Hepatocyte (in vitro differentiated cells): ENCODE data around the gene TEDC1.

ENCODE experiments used
- CTCF ChIP-seq: fragments of 200-600 bp; sonication (generic); IDR thresholded peaks from 2 replicates; pipeline ENCODE4 v1.5.1; 2016; ENCODE audit warnings: antibody characterized with exemption, mild to moderate bottlenecking; ENCODE audit not compliant: poor library complexity
- EZH2 ChIP-seq: fragments of 200-600 bp; sonication (generic); IDR thresholded peaks from 2 replicates; pipeline ENCODE4 v1.6.1; 2016; ENCODE audit warnings: antibody characterized with exemption, mild to moderate bottlenecking, borderline replicate concordance
- EZH2phosphoT487 ChIP-seq: fragments of 200-600 bp; sonication (generic); IDR thresholded peaks from one replicate; pipeline ENCODE4 v1.6.1; 2018; ENCODE audit warnings: antibody characterized with exemption, mild to moderate bottlenecking, low read depth, moderate library complexity; ENCODE audit not compliant: unreplicated experiment, severe bottlenecking

- TF ChIP-seq EZH2phosphoT487 (no peak), CTCF (peak; percentile 66), EZH2 (no peak)
Observed at GRCh38 chr14:105490572-105491365, at the start of gene TEDC1.
